HCT116 (cell line): ENCODE results near the gene TMTC2. TPM values are rescaled to one million over a fixed set of nuclear protein-coding genes. Genes with fewer than 3 reads are reported as not detected.

Source experiments
- ATAC-seq: fragments of 200-7000 bp; cut with Tn5 transposase; 2 replicates; pipeline ENCODE4 v1.9.1; 2020; ENCODE audit warnings: mild to moderate bottlenecking, moderate library complexity
- BruUV-seq: library from RNA; stranded (reverse); fragments of 400-500 nt; replicated peaks from 2 replicates; lab custom pipeline; 2021; lab: Mats Ljungman, UMichigan
- CTCF ChIA-PET: fragments of 300-600 bp; sonication (Branson Sonifier 250); formaldehyde crosslinking; loops from one replicate; lab custom pipeline; 2021; ENCODE audit warnings: antibody characterized with exemption; lab: Charles Lee
- POLR2A ChIA-PET: fragments of 300-600, 350-600 bp; sonication (Branson Sonifier 250); formaldehyde crosslinking; loops from one replicate; lab custom pipeline; 2021; ENCODE audit warnings: antibody characterized with exemption; lab: Charles Lee
- RAD21 ChIA-PET, 2 experiments: fragments of 300-600 bp; sonication (Branson Sonifier 250); formaldehyde crosslinking; loops; one replicate each; lab custom pipeline; 2023; ENCODE audit warnings: low total read pairs in 2 of 2; ENCODE audit not compliant: uncharacterized antibody in 2 of 2, unreplicated experiment in 2 of 2, low non-redundant PET in 1 of 2; lab: Charles Lee
- DNase-seq: peaks from one replicate; pipeline ENCODE4 v3.0.0-alpha.2; 2010; ENCODE audit warnings: low read depth, low spot score
- H2AFZ ChIP-seq: fragments of 200-600 bp; shearing (Covaris generic), sonication (generic); 2 replicates; pipeline ENCODE4 v1.6.1; 2017; ENCODE audit warnings: low read depth, mixed run types, mixed read lengths, antibody characterized with exemption, low read length; ENCODE audit not compliant: poor library complexity, severe bottlenecking
- H3K27ac ChIP-seq: 2 replicates; pipeline ENCODE4 v1.5.1; 2012; ENCODE audit warnings: low read depth, low read length
- H3K27me3 ChIP-seq: fragments of 200-600 bp; sonication (generic); 2 replicates; pipeline ENCODE4 v1.6.1; 2016; ENCODE audit warnings: mixed run types, low read length, mixed read lengths; ENCODE audit not compliant: insufficient read depth
- H3K36me3 ChIP-seq, 2 experiments: fragments of 200-500 bp in 1 of 2; fragments of 200-600 bp in 1 of 2; sonication (Bioruptor generic) in 1 of 2; sonication (generic) in 1 of 2; 2 replicates each; pipeline versions ENCODE4 v1.5.1 to v1.6.1; 2014 to 2016; ENCODE audit warnings: low read length in 2 of 2, inconsistent platforms in 1 of 2, mixed read lengths in 1 of 2, mixed run types in 1 of 2; ENCODE audit not compliant: insufficient read depth in 2 of 2, control insufficient read depth in 1 of 2
- H3K4me1 ChIP-seq, 2 experiments: fragments of 200-600 bp in 1 of 2; sonication (generic) in 1 of 2; 2 replicates each; pipeline versions ENCODE4 v1.5.1 to v1.6.1; 2012 to 2017; ENCODE audit warnings: low read length in 2 of 2, inconsistent platforms in 1 of 2, mild to moderate bottlenecking in 1 of 2, mixed read lengths in 1 of 2, mixed run types in 1 of 2, moderate library complexity in 1 of 2; ENCODE audit not compliant: insufficient read depth in 2 of 2, control insufficient read depth in 1 of 2
- H3K4me2 ChIP-seq: fragments of 200-600 bp; sonication (generic); 2 replicates; pipeline ENCODE4 v1.6.1; 2017; ENCODE audit warnings: mixed run types, low read length, mixed read lengths
- H3K4me3 ChIP-seq, 2 experiments: fragments of 200-600 bp in 1 of 2; sonication (generic) in 1 of 2; replicated peaks in 1 of 2; 2 replicates each; pipeline ENCODE4 v1.5.1; 2011 to 2016; ENCODE audit warnings: low read length in 2 of 2, control low read depth in 1 of 2, low read depth in 1 of 2, mild to moderate bottlenecking in 1 of 2, mixed read lengths in 1 of 2, mixed run types in 1 of 2
- H3K79me2 ChIP-seq: fragments of 200-600 bp; sonication (generic); 2 replicates; pipeline ENCODE4 v1.6.1; 2017; ENCODE audit warnings: mild to moderate bottlenecking, mixed run types, low read length, moderate library complexity, mixed read lengths; ENCODE audit not compliant: insufficient read depth
- H3K9ac ChIP-seq: fragments of 200-600 bp; sonication (generic); 2 replicates; pipeline ENCODE4 v1.6.1; 2016; ENCODE audit warnings: low read length, mixed read lengths
- H3K9me2 ChIP-seq: fragments of 200-600 bp; sonication (generic), shearing (Covaris generic); 2 replicates; pipeline ENCODE4 v1.6.1; 2017; ENCODE audit warnings: mixed run types, mild to moderate bottlenecking, moderate library complexity; ENCODE audit not compliant: insufficient read depth
- H3K9me3 ChIP-seq, 2 experiments: fragments of 200-500 bp in 1 of 2; fragments of 200-600 bp in 1 of 2; sonication (Bioruptor generic) in 1 of 2; sonication (generic) in 1 of 2; 2 replicates each; pipeline ENCODE4 v1.6.1; 2014 to 2017; ENCODE audit warnings: low read length in 2 of 2, mixed read lengths in 2 of 2, inconsistent platforms in 1 of 2, low read depth in 1 of 2, mild to moderate bottlenecking in 1 of 2, mixed run types in 1 of 2, moderate library complexity in 1 of 2; ENCODE audit not compliant: control insufficient read depth in 1 of 2, insufficient read depth in 1 of 2
- H4K20me1 ChIP-seq: fragments of 200-600 bp; sonication (generic), shearing (Covaris generic); 2 replicates; pipeline ENCODE4 v1.6.1; 2017; ENCODE audit warnings: mixed run types, mild to moderate bottlenecking, moderate library complexity; ENCODE audit not compliant: insufficient read depth
- ELF1 ChIP-seq: IDR thresholded peaks from 2 replicates; pipeline ENCODE4 v1.6.1; 2012; ENCODE audit warnings: low read depth, borderline replicate concordance
- EZH2phosphoT487 ChIP-seq: fragments of 200-600 bp; IDR thresholded peaks from 2 replicates; pipeline ENCODE4 v1.6.1; 2018; ENCODE audit warnings: antibody characterized with exemption, borderline replicate concordance
- FOSL1 ChIP-seq: IDR thresholded peaks from 2 replicates; pipeline ENCODE4 v1.6.1; 2012; ENCODE audit warnings: low read depth
- JUND ChIP-seq: IDR thresholded peaks from 2 replicates; pipeline ENCODE4 v1.6.1; 2012
- RAD21 ChIP-seq: IDR thresholded peaks from 2 replicates; pipeline ENCODE4 v1.6.1; 2012; ENCODE audit warnings: low read depth, mild to moderate bottlenecking
- SIN3A ChIP-seq: IDR thresholded peaks from 2 replicates; pipeline ENCODE4 v1.6.1; 2012; ENCODE audit warnings: low read depth
- SP1 ChIP-seq: IDR thresholded peaks from 2 replicates; pipeline ENCODE4 v1.6.1; 2012; ENCODE audit warnings: low read depth
- ZBTB33 ChIP-seq: IDR thresholded peaks from 2 replicates; pipeline ENCODE4 v1.6.1; 2011; ENCODE audit warnings: mild to moderate bottlenecking, low read length, moderate library complexity; ENCODE audit not compliant: insufficient replicate concordance; ENCODE audit errors: extremely low read depth
- ZFX ChIP-seq: fragments of 450-650 bp; IDR thresholded peaks from 2 replicates; pipeline ENCODE4 v1.6.1; 2017
- ZNF274 ChIP-seq: fragments of 200-500 bp; sonication (Bioruptor generic); IDR thresholded peaks from 2 replicates; pipeline ENCODE4 v1.6.1; 2014; ENCODE audit warnings: mild to moderate bottlenecking, low read depth, low read length, inconsistent platforms
- intact Hi-C: fragments of 100-400 bp; cut with micrococcal nuclease; formaldehyde crosslinking; loops from 2 replicates; pipeline ENCODE4 v1.10.0; 2022
- total RNA-seq: library from RNA; stranded (reverse); gene quantifications from one replicate; pipeline ENCODE4 v1.2.1, GENCODE V29; 2021; ENCODE audit not compliant: unreplicated experiment
- TF ChIP-seq, protein P1 (sequence below), 3 experiments: fragments of 200-600 bp in 1 of 3; sonication (generic) in 1 of 3; IDR thresholded peaks in 2 of 3; conservative IDR thresholded peaks in 1 of 3; 2 replicates each; pipeline ENCODE4 v1.5.1; 2012 to 2017; ENCODE audit warnings: low read depth in 2 of 3, low read length in 2 of 3, antibody characterized with exemption in 1 of 3, borderline replicate concordance in 1 of 3, control low read depth in 1 of 3, mild to moderate bottlenecking in 1 of 3, mixed read lengths in 1 of 3, mixed run types in 1 of 3, moderate library complexity in 1 of 3; ENCODE audit not compliant: insufficient read depth in 1 of 3
- TF ChIP-seq, protein P2 (sequence below): IDR thresholded peaks from 2 replicates; pipeline ENCODE4 v1.6.1; 2012

TMTC2 gene
- total RNA-seq, 1 experiment from 2014 or later, result 11.5 TPM

GRCh38 chr12:83016218-83016835 is 329.6 kb downstream of the TMTC2 start (continued):
- TF ChIP-seq ZBTB33, result no peak
- TF ChIP-seq EZH2phosphoT487, result no peak
- TF ChIP-seq, all 23 proteins: peak for 8

DNA sequence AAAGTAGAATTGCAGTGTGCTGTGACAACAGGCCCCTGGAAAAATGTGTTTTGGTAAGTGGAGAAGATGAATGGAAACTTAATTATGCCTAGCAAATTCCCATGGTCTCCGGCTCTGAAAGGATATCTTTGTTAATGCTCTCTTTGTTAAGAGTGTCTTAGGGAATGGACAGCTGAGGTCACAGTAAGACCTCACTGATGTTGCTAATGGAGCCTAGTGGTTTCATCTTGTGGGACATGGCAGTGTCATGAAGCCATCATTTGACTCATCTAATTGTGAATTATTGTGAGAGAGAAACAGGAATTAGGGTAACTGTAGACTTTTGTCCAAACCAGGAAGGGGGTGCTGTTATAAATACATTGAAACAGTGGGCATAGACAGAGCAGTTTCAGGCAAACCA is 330.3 kb downstream of the TMTC2 start:
- intact Hi-C loops, result no loop called here
- no peak overlapping the region for H3K4me3 ChIP-seq
- DNase-seq, result peak; percentile 13
- ChIA-PET RAD21 (no interaction called here), POLR2A (no interaction called here)
- H3K9ac ChIP-seq, result no peak overlapping the region
- no peaks in the 10 kb centered on the region for H3K27me3 ChIP-seq
- H3K27ac ChIP-seq, result no peak overlapping the region
- no peak for TF ChIP-seq RAD21
- TF ChIP-seq SIN3A, result no peak
- TF ChIP-seq, protein P1, sequence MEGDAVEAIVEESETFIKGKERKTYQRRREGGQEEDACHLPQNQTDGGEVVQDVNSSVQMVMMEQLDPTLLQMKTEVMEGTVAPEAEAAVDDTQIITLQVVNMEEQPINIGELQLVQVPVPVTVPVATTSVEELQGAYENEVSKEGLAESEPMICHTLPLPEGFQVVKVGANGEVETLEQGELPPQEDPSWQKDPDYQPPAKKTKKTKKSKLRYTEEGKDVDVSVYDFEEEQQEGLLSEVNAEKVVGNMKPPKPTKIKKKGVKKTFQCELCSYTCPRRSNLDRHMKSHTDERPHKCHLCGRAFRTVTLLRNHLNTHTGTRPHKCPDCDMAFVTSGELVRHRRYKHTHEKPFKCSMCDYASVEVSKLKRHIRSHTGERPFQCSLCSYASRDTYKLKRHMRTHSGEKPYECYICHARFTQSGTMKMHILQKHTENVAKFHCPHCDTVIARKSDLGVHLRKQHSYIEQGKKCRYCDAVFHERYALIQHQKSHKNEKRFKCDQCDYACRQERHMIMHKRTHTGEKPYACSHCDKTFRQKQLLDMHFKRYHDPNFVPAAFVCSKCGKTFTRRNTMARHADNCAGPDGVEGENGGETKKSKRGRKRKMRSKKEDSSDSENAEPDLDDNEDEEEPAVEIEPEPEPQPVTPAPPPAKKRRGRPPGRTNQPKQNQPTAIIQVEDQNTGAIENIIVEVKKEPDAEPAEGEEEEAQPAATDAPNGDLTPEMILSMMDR (IDR thresholded peaks at IDR 0.05 in 2 of 3, conservative IDR thresholded peaks at IDR 0.05 in 1 of 3; ENCODE audit: borderline replicate concordance in 1 of 3, insufficient read depth in 1 of 3, low read depth in 2 of 3, low read length in 2 of 3), result no peak
- TF ChIP-seq FOSL1, result no peak
- no peak for TF ChIP-seq JUND
- TF ChIP-seq, protein P2, sequence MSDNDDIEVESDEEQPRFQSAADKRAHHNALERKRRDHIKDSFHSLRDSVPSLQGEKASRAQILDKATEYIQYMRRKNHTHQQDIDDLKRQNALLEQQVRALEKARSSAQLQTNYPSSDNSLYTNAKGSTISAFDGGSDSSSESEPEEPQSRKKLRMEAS, result no peak
- TF ChIP-seq ELF1, result no peak
- no peak for TF ChIP-seq SP1
- TF ChIP-seq ZNF274, result no peak
- no peak for TF ChIP-seq ZFX
- TF ChIP-seq, all 23 proteins: peak for 0
- Histone ChIP-seq H3K4me1 (peaks cover 12 to 25% of the 10 kb centered on the region in 2 experiments), H2AFZ (no peak overlapping the region), H4K20me1 (no peaks in the 10 kb centered on the region), H3K79me2 (no peaks in the 10 kb centered on the region), H3K9me3 (no peaks in the 10 kb centered on the region), H3K36me3 (no peaks in the 10 kb centered on the region), H3K4me2 (peak overlapping the region; percentile 66), H3K9me2 (no peaks in the 10 kb centered on the region)
- CTCF ChIA-PET, result interaction anchor here (1.3 kb wide), 1 partner anchor 331 kb away, joined by 3 read pairs; no protein-coding TSS in a partner anchor
- ATAC-seq, result peak; percentile 29; the same call in 1 of the 2 replicates
- BruUV-seq, result no TSS peak
